WTC11 (cell line): Measurements from ENCODE around the gene PLPP3. TPM values are rescaled to one million over a fixed set of nuclear protein-coding genes. Genes with fewer than 3 reads are reported as not detected.

Experiments used
- ATAC-seq: fragments of 200-7000 bp; cut with Tn5 transposase; 2 replicates; pipeline ENCODE4 v1.10.0; 2021; ENCODE audit warnings: mild to moderate bottlenecking, moderate library complexity
- CTCF ChIA-PET: fragments of 300-600 bp; sonication (Branson Sonifier 250); formaldehyde crosslinking; loops from one replicate; lab custom pipeline; 2021; ENCODE audit warnings: antibody characterized with exemption; lab: Charles Lee
- POLR2A ChIA-PET: fragments of 350-600 bp; sonication (Branson Sonifier 250); formaldehyde crosslinking; loops from one replicate; lab custom pipeline; 2021; ENCODE audit warnings: antibody characterized with exemption; lab: Charles Lee
- DNase-seq: peaks from one replicate; pipeline ENCODE4 v3.0.0; 2021; ENCODE audit warnings: low spot score
- H3K27ac Mint-ChIP-seq: 2 replicates; pipeline ENCODE4 v1.8.0; 2021; ENCODE audit warnings: mixed read lengths
- H3K27me3 Mint-ChIP-seq: 2 replicates; pipeline ENCODE4 v1.8.0; 2021; ENCODE audit warnings: low read depth, mild to moderate bottlenecking, moderate library complexity, mixed read lengths
- H3K36me3 Mint-ChIP-seq: 2 replicates; pipeline ENCODE4 v1.8.0; 2021; ENCODE audit warnings: mixed read lengths
- H3K4me1 Mint-ChIP-seq: 2 replicates; pipeline ENCODE4 v1.8.0; 2022; ENCODE audit warnings: mixed read lengths
- H3K4me3 Mint-ChIP-seq: 2 replicates; pipeline ENCODE4 v1.8.0; 2021; ENCODE audit warnings: mild to moderate bottlenecking, moderate library complexity, mixed read lengths
- H3K9me3 Mint-ChIP-seq: 2 replicates; pipeline ENCODE4 v1.8.0; 2021; ENCODE audit warnings: mixed read lengths
- AFF4 ChIP-seq: sonication (generic); formaldehyde crosslinking; IDR thresholded peaks from 2 replicates; pipeline ENCODE4 v1.8.1; 2023; ENCODE audit warnings: mild to moderate bottlenecking, missing genetic modification reagents, borderline replicate concordance
- ATF3 ChIP-seq: sonication (generic); formaldehyde crosslinking; conservative IDR thresholded peaks from 2 replicates; pipeline ENCODE4 v1.8.1; 2022; ENCODE audit warnings: mild to moderate bottlenecking, missing genetic modification reagents
- CREB1 ChIP-seq: sonication (generic); formaldehyde crosslinking; IDR thresholded peaks from 2 replicates; pipeline ENCODE4 v1.8.0; 2023; ENCODE audit warnings: mild to moderate bottlenecking, missing genetic modification reagents
- CTCF ChIP-seq: fragments of 200-600 bp; IDR thresholded peaks from 2 replicates; pipeline ENCODE4 v1.8.0; 2022; ENCODE audit warnings: antibody characterized with exemption
- EMX1 ChIP-seq: fragments of 250-450 bp; sonication (Bioruptor Pico); IDR thresholded peaks from 2 replicates; pipeline ENCODE4 v1.8.0; 2021; ENCODE audit warnings: mild to moderate bottlenecking
- ESRRA ChIP-seq: sonication (generic); formaldehyde crosslinking; IDR thresholded peaks from 2 replicates; pipeline ENCODE4 v1.8.1; 2022; ENCODE audit warnings: mild to moderate bottlenecking, missing genetic modification reagents, borderline replicate concordance
- GABPB1 ChIP-seq: sonication (generic); formaldehyde crosslinking; IDR thresholded peaks from 2 replicates; pipeline ENCODE4 v1.8.1; 2023; ENCODE audit warnings: mild to moderate bottlenecking, missing genetic modification reagents
- KAT7 ChIP-seq: sonication (generic); formaldehyde crosslinking; IDR thresholded peaks from 2 replicates; pipeline ENCODE4 v1.8.1; 2023; ENCODE audit warnings: missing genetic modification reagents, mild to moderate bottlenecking, borderline replicate concordance
- MLX ChIP-seq: sonication (generic); formaldehyde crosslinking; IDR thresholded peaks from 2 replicates; pipeline ENCODE4 v1.8.1; 2023; ENCODE audit warnings: mild to moderate bottlenecking, missing genetic modification reagents, moderate library complexity
- NFATC4 ChIP-seq: fragments of 250-450 bp; sonication (Bioruptor Pico); IDR thresholded peaks from 2 replicates; pipeline ENCODE4 v1.9.0; 2021; ENCODE audit warnings: mild to moderate bottlenecking
- NR3C1 ChIP-seq: sonication (generic); formaldehyde crosslinking; conservative IDR thresholded peaks from 2 replicates; pipeline ENCODE4 v1.8.1; 2023; ENCODE audit warnings: low read depth, mild to moderate bottlenecking, missing genetic modification reagents
- OVOL2 ChIP-seq: fragments of 250-450 bp; sonication (Bioruptor Pico); IDR thresholded peaks from 2 replicates; pipeline ENCODE4 v1.9.0; 2021; ENCODE audit warnings: mild to moderate bottlenecking, borderline replicate concordance
- PRRX2 ChIP-seq: fragments of 250-450 bp; sonication (Bioruptor Pico); IDR thresholded peaks from 2 replicates; pipeline ENCODE4 v1.8.0; 2021; ENCODE audit warnings: mild to moderate bottlenecking
- SMAD4 ChIP-seq: sonication (generic); formaldehyde crosslinking; IDR thresholded peaks from 2 replicates; pipeline ENCODE4 v1.8.0; 2022; ENCODE audit warnings: mild to moderate bottlenecking, missing genetic modification reagents
- SP1 ChIP-seq: sonication (generic); formaldehyde crosslinking; conservative IDR thresholded peaks from 2 replicates; pipeline ENCODE4 v1.8.1; 2022; ENCODE audit warnings: missing genetic modification reagents
- USF2 ChIP-seq: sonication (generic); formaldehyde crosslinking; IDR thresholded peaks from 2 replicates; pipeline ENCODE4 v1.8.1; 2023; ENCODE audit warnings: mild to moderate bottlenecking, missing genetic modification reagents, moderate library complexity
- ZMAT4 ChIP-seq: fragments of 250-450 bp; sonication (Bioruptor Pico); IDR thresholded peaks from 2 replicates; pipeline ENCODE4 v1.9.0; 2021; ENCODE audit warnings: mild to moderate bottlenecking
- ZNF121 ChIP-seq: sonication (generic); formaldehyde crosslinking; IDR thresholded peaks from 2 replicates; pipeline ENCODE4 v1.8.0; 2023; ENCODE audit warnings: missing genetic modification reagents
- ZNF281 ChIP-seq: sonication (generic); formaldehyde crosslinking; IDR thresholded peaks from 2 replicates; pipeline ENCODE4 v1.8.0; 2023; ENCODE audit warnings: mild to moderate bottlenecking, missing genetic modification reagents
- total RNA-seq: library from RNA; stranded (reverse); gene quantifications from 3 replicates; pipeline ENCODE4 v1.2.3, GENCODE V29; 2021

PLPP3 gene
- total RNA-seq, 1 experiment from 2014 or later, result 31.0 TPM

- ChIA-PET POLR2A (no interaction called here), CTCF (no interaction called here)
- peak overlapping the region; percentile 91 for H3K27ac Mint-ChIP-seq
These were observed 72.3 kb downstream of the PLPP3 start for GRCh38 chr1:56506951-56507491.

GRCh38 chr1:56505792-56506743, 73.3 kb downstream of the PLPP3 start:
- DNase-seq, result no peak
- peak overlapping the region; percentile 91; the same call in 1 of the 2 replicates for H3K27ac Mint-ChIP-seq

More at GRCh38 chr1:56506951-56507491, 72.3 kb downstream of the PLPP3 start:
- Mint-ChIP-seq H3K4me1 (peaks cover 49% of the 10 kb centered on the region), H3K9me3 (no peaks in the 10 kb centered on the region), H3K27me3 (no peaks in the 10 kb centered on the region), H3K36me3 (peaks cover 73% of the 10 kb centered on the region), H3K4me3 (no peak overlapping the region)
- ATAC-seq, result no peak
- no peak for TF ChIP-seq ZNF281 (CRISPR knock-in tag)
- no peak for TF ChIP-seq NFATC4 (CRISPR knock-in tag)
- TF ChIP-seq CTCF, result no peak
- TF ChIP-seq PRRX2, result no peak
- TF ChIP-seq GABPB1 (CRISPR knock-in tag), result no peak
- no peak for TF ChIP-seq SP1 (CRISPR knock-in tag)
- no peak for TF ChIP-seq OVOL2 (CRISPR knock-in tag)
- no peak for TF ChIP-seq MLX (CRISPR knock-in tag)
- no peak for TF ChIP-seq ESRRA (CRISPR knock-in tag)
- DNase-seq, result no peak

GRCh38 chr1:56502700-56503245, 76.6 kb downstream of the PLPP3 start:
- H3K27me3 Mint-ChIP-seq, result no peaks in the 10 kb centered on the region
- no peaks in the 10 kb centered on the region for H3K9me3 Mint-ChIP-seq
- DNase-seq, result no peak
- ChIA-PET CTCF (no interaction called here), POLR2A (no interaction called here)
- no peak overlapping the region for H3K4me3 Mint-ChIP-seq
- H3K36me3 Mint-ChIP-seq, result peaks cover 66% of the 10 kb centered on the region
- H3K4me1 Mint-ChIP-seq, result peaks cover 33% of the 10 kb centered on the region
- ATAC-seq, result no peak
- no peak overlapping the region; the same call in 1 of the 2 replicates for H3K27ac Mint-ChIP-seq
- TF ChIP-seq ZNF121 (CRISPR knock-in tag) (no peak), ZMAT4 (CRISPR knock-in tag) (no peak), AFF4 (CRISPR knock-in tag) (no peak), CREB1 (CRISPR knock-in tag) (no peak), SMAD4 (CRISPR knock-in tag) (no peak), ATF3 (CRISPR knock-in tag) (no peak), USF2 (CRISPR knock-in tag) (no peak)

More at GRCh38 chr1:56505792-56506743, 73.3 kb downstream of the PLPP3 start:
- H3K27me3 Mint-ChIP-seq, result no peaks in the 10 kb centered on the region
- peaks cover 42% of the 10 kb centered on the region for H3K4me1 Mint-ChIP-seq
- no peak overlapping the region for H3K4me3 Mint-ChIP-seq
- ATAC-seq, result no peak
- CTCF ChIA-PET, result no interaction called here
- peaks cover 68% of the 10 kb centered on the region for H3K36me3 Mint-ChIP-seq
- H3K9me3 Mint-ChIP-seq, result no peaks in the 10 kb centered on the region
- TF ChIP-seq NR3C1 (no peak), EMX1 (CRISPR knock-in tag) (no peak), ZNF121 (CRISPR knock-in tag) (no peak), KAT7 (CRISPR knock-in tag) (no peak)
- POLR2A ChIA-PET, result no interaction called here
